T-cell (primary cell): ENCODE data around the gene DAPK2. TPM values are rescaled to one million over a fixed set of nuclear protein-coding genes. Genes with fewer than 3 reads are reported as not detected.

ENCODE experiments used
- ATAC-seq, 4 experiments: fragments of 200-7000 bp in 3 of 4; fragments of 150-1000 bp in 1 of 4; cut with Tn5 transposase; replicated peaks in 1 of 4; 1 replicate in 3 of 4; 2 replicates in 1 of 4; pipeline ENCODE4 v1.10.0; 2021; ENCODE audit warnings: moderate library complexity in 3 of 4, mild to moderate bottlenecking in 2 of 4, moderate number of reproducible peaks in 1 of 4
- CTCF ChIA-PET, 2 donors: fragments of 300-600 bp; sonication (Branson Sonifier 250); formaldehyde crosslinking; loops; one replicate each; lab custom pipeline; 2022; ENCODE audit warnings: antibody characterized with exemption in 2 of 2; lab: Charles Lee
- POLR2A ChIA-PET, 2 donors: fragments of 300-600 bp; sonication (Branson Sonifier 250); formaldehyde crosslinking; loops; one replicate each; lab custom pipeline; 2022; ENCODE audit warnings: antibody characterized with exemption in 2 of 2; lab: Charles Lee
- DNase-seq, 35 experiments: peaks; one replicate each; pipeline versions ENCODE4 v3.0.0 to v3.0.0-alpha.2; 2013 to 2023
- H3K27ac ChIP-seq: one replicate; pipeline ENCODE4 v1.5.1; 2013; ENCODE audit warnings: low read length
- H3K27me3 ChIP-seq, 2 experiments: replicated peaks in 1 of 2; 1 replicate in 1 of 2; 2 replicates in 1 of 2; pipeline versions ENCODE4 v1.6.1 to v1.7.0; 2013; ENCODE audit warnings: low read length in 1 of 2, mixed read lengths in 1 of 2; ENCODE audit not compliant: control insufficient read depth in 2 of 2, insufficient read depth in 2 of 2; ENCODE audit errors: extremely low read depth in 1 of 2
- H3K36me3 ChIP-seq, 2 donors: 1 replicate in 1 of 2; 2 replicates in 1 of 2; pipeline versions ENCODE4 v1.6.1 to v1.7.0; 2013; ENCODE audit warnings: low read length in 1 of 2; ENCODE audit not compliant: control insufficient read depth in 2 of 2, insufficient read depth in 1 of 2; ENCODE audit errors: extremely low read depth in 1 of 2
- H3K4me1 ChIP-seq, 2 experiments: 1 replicate in 1 of 2; 2 replicates in 1 of 2; pipeline versions ENCODE4 v1.6.1 to v1.7.0; 2013; ENCODE audit warnings: low read length in 2 of 2, mixed read lengths in 1 of 2; ENCODE audit not compliant: insufficient read depth in 2 of 2, control insufficient read depth in 1 of 2; ENCODE audit errors: extremely low read depth in 1 of 2
- H3K4me3 ChIP-seq, 2 donors: 1 replicate in 1 of 2; 2 replicates in 1 of 2; pipeline versions ENCODE4 v1.5.1 to v1.7.0; 2013; ENCODE audit warnings: mild to moderate bottlenecking in 2 of 2, low read length in 1 of 2, moderate library complexity in 1 of 2; ENCODE audit not compliant: control insufficient read depth in 1 of 2; ENCODE audit errors: extremely low read depth in 1 of 2
- H3K9me3 ChIP-seq: 2 replicates; pipeline ENCODE4 v1.7.0; 2013
- H3K27ac Mint-ChIP-seq, 2 donors: one replicate each; pipeline ENCODE4 v1.8.0; 2020 to 2021; ENCODE audit warnings: mild to moderate bottlenecking in 2 of 2, mixed read lengths in 2 of 2
- H3K27me3 Mint-ChIP-seq, 2 donors: one replicate each; pipeline ENCODE4 v1.8.0; 2021 to 2022; ENCODE audit warnings: mixed read lengths in 2 of 2
- H3K36me3 Mint-ChIP-seq: one replicate; pipeline ENCODE4 v1.8.0; 2021; ENCODE audit warnings: mixed read lengths
- H3K4me1 Mint-ChIP-seq, 3 donors: one replicate each; pipeline ENCODE4 v1.8.0; 2020 to 2022; ENCODE audit warnings: mixed read lengths in 3 of 3, mild to moderate bottlenecking in 1 of 3
- H3K4me3 Mint-ChIP-seq, 3 donors: one replicate each; pipeline ENCODE4 v1.8.0; 2020 to 2022; ENCODE audit warnings: mild to moderate bottlenecking in 3 of 3, mixed read lengths in 3 of 3, moderate library complexity in 3 of 3
- H3K9me3 Mint-ChIP-seq, 3 donors: one replicate each; pipeline ENCODE4 v1.8.0; 2020 to 2022; ENCODE audit warnings: mixed read lengths in 3 of 3
- whole genome bisulfite sequencing: methylation state at CpG from one replicate; pipeline ENCODE4 v1.1.5; 2013; ENCODE audit warnings: missing lambda C conversion rate; ENCODE audit not compliant: insufficient coverage; 5-methylcytosine and 5-hydroxymethylcytosine counted together
- total RNA-seq, 35 experiments: library from RNA in 6 of 35; stranded (reverse) in 6 of 35; fragments of 120-200 nt in 1 of 35; gene quantifications; one replicate each; pipeline versions ENCODE4 v1.2.1 to v1.2.4 and lab custom pipeline; 2013 to 2026

Gene DAPK2
- total RNA-seq, 5 donors from 2014 or later (not counting 1 experiment from before 2014, with no cell fraction given): 0.78 to 23.5 (median 6.1) TPM

DNA sequence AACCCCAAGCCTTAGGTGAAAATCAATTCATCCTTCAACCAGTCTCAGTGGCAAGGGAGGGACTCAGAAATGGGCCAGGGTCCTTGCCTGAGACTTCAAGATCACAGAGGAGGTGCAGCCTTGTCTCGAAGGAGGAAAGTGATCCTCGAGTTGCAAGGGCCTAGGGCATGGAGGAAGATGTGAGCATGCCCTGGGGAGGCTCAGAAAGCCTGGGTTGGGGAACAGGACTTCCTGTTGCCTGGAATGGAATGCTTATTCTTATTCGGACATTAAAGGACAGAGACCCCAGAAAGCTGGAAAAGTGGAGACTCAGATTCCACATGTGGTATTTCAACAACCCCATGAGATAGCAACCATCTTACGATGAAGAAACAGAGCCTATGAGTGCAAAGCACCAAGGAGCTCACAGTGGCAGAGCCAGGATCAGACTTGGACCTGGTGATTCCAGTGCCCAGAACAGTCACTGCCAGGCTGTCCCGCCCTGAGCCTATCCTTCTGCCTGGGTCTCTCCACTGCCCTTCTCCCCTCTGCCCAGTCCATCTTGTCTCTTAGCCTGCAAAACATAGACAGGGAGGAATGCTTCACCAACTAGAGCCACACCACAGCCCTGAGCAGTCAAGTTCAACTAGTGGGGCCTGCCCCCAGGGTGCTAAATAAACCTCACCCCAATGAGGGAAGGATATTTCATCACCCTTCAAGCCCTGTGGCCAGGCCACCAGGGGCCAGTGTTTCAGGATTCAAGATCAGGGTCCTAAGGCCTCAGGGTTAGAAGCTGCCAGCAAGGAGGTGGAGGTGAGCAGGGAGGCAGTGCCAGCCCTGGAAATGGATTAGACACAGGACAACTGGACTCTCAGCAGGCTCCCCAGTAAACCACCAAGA, 21.9 kb downstream of the DAPK2 start:
- Histone ChIP-seq H3K9me3 (no peaks in the 10 kb centered on the region), H3K4me3 (no peak overlapping the region), H3K27me3 (no peaks in the 10 kb centered on the region), H3K36me3 (no peaks in the 10 kb centered on the region), H3K27ac (no peak overlapping the region), H3K4me1 (peaks cover 0 to 5% of the 10 kb centered on the region in 2 experiments)
- POLR2A ChIA-PET: no interaction called here
- CTCF ChIA-PET: no interaction called here
- Mint-ChIP-seq H3K27me3 (no peaks in the 10 kb centered on the region), H3K36me3 (peaks cover 9% of the 10 kb centered on the region), H3K4me1 (peaks cover 3 to 8% (median 4%) of the 10 kb centered on the region in 3 donors), H3K27ac (no peak overlapping the region), H3K9me3 (no peaks in the 10 kb centered on the region), H3K4me3 (no peak overlapping the region)
- DNase-seq (no peak), ATAC-seq (no peak)
- 76% methylated on average over 4 of the region's 5 CpGs for WGBS

DNA sequence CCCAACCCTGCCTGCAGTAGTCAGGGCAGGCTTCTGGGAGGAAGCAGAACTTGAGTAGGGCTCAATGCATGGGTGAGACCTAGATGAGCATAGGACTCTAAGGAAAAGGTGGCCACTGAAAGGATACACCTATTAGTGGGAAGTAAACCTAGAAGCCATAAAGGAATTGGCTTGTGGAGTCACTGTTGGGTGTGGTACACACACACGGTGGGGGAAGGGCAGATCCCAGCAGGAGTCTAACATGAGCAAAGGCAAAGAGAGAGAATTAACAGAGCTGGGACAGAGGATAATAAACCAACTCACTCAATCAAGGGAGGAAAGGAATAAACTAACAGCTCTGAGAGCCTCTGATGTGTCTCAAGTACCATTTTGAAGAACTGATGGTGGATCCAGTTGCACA, 23.1 kb downstream of the DAPK2 start:
- no peak overlapping the region for H3K4me3 Mint-ChIP-seq

DNA sequence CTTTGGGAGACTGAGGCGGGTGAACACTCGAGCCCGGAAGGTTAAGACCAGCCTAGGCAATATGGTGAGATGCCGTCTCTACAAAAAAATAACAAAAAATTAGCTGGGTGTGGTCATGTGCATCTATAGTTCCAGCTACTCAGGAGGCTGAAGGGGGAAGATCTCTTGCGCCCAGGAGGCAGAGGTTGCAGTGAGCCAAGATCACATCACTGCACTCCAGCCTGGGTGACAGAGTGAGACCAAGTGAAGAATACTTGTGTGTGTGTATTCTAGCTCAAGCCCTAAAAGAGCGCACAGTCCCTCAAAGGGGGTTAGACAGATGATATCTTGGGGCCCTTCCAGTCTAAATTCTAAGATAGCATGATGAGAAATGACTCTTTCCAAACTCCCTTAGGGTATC, 23.7 kb downstream of the DAPK2 start:
- CTCF ChIA-PET: no interaction called here
- no peaks in the 10 kb centered on the region for H3K27me3 ChIP-seq
- POLR2A ChIA-PET: no interaction called here

More for the DNA sequence above, 23.1 kb downstream of the DAPK2 start:
- Histone ChIP-seq H3K9me3 (no peaks in the 10 kb centered on the region), H3K27ac (no peak overlapping the region), H3K4me1 (no peaks in the 10 kb centered on the region), H3K27me3 (no peaks in the 10 kb centered on the region), H3K4me3 (no peak overlapping the region), H3K36me3 (no peaks in the 10 kb centered on the region)
- POLR2A ChIA-PET: no interaction called here
- CTCF ChIA-PET: no interaction called here
- no peak for ATAC-seq
- Mint-ChIP-seq H3K36me3 (peaks cover 9% of the 10 kb centered on the region), H3K9me3 (no peaks in the 10 kb centered on the region), H3K27ac (no peak overlapping the region), H3K4me1 (peaks cover 0 to 5% (median 0%) of the 10 kb centered on the region in 3 donors), H3K27me3 (no peaks in the 10 kb centered on the region)
- WGBS: no CpG with 5 or more reads among the region's 1 CpG
- DNase-seq: no peak

DNA sequence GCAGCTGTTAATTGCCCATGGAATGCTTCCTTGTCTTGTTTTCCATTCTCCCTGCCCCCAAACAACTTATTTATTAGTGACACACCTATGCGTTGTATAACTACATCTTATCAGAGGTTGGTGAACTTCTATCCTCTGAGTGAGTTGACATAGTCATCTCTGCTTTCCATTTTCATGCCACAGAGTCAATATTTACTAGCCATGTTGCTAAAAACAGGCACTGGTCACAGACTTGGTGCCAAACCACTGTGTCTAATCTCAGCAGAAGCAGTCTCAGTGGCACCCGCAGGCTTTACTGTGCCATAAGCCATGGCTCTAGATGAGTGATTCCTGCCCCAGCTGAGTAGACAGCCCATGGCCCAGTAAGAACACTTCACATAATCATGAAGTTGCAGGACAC, 26.5 kb downstream of the DAPK2 start:
- ATAC-seq: no peak
- no peak for DNase-seq
- CTCF ChIA-PET: no interaction called here

More for the DNA sequence above, 23.7 kb downstream of the DAPK2 start:
- Mint-ChIP-seq H3K4me3 (no peak overlapping the region), H3K9me3 (no peaks in the 10 kb centered on the region), H3K27ac (no peak overlapping the region), H3K36me3 (peaks cover 9% of the 10 kb centered on the region), H3K4me1 (peaks cover 0 to 4% (median 0%) of the 10 kb centered on the region in 3 donors), H3K27me3 (no peaks in the 10 kb centered on the region)
- WGBS: 100% methylated on average over 1 of the region's 6 CpGs
- ATAC-seq: no peak
- Histone ChIP-seq H3K27ac (no peak overlapping the region), H3K9me3 (no peaks in the 10 kb centered on the region), H3K4me3 (no peak overlapping the region), H3K4me1 (no peaks in the 10 kb centered on the region), H3K36me3 (no peaks in the 10 kb centered on the region)
- DNase-seq: no peak

DNA sequence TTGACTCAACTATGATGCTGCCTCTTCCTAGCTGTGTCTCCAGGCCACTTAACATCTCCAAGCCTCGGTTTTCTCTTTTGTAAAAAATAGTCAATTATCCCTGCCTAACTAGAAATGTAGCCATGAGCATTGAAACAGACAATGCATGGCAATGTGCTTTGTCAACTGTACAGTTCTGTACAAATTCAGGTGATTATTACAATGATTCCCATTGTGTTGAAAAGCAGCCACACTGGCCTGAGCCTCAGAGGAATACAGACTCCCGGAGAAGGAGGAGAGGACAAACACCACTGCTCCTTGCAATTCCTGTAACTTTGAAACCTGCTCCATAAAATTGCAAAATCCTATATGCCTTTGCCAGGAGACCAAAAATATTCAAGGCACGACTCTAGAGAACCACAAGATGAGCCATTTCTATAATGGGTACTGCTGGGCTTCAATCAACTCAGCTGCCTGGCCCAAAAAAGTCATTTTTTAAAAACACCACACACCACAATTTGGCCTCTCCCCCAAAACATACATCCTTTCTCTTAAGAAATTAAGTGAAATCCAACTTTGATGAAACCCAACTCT, 28.6 kb downstream of the DAPK2 start:
- peaks cover 0 to 4% of the 10 kb centered on the region in 2 experiments for H3K4me1 ChIP-seq
- Mint-ChIP-seq H3K27ac (no peak overlapping the region), H3K9me3 (no peaks in the 10 kb centered on the region), H3K4me3 (no peak overlapping the region), H3K4me1 (peaks cover 0 to 23% (median 4%) of the 10 kb centered on the region in 3 donors), H3K36me3 (peaks cover 11% of the 10 kb centered on the region), H3K27me3 (no peaks in the 10 kb centered on the region)
- ATAC-seq (no peak), DNase-seq (no peak)
- H3K9me3 ChIP-seq: no peaks in the 10 kb centered on the region
- ChIA-PET POLR2A (no interaction called here), CTCF (interaction anchor here in 1 of 2 donors (0.8 kb wide), 1 partner anchor 189 kb away, joined by 3 read pairs; no protein-coding TSS in a partner anchor)
- WGBS: 60% methylated on average over 2 of the region's 3 CpGs
- no peaks in the 10 kb centered on the region for H3K36me3 ChIP-seq
- H3K27ac ChIP-seq: no peak overlapping the region
- H3K27me3 ChIP-seq: peaks cover 0 to 2% of the 10 kb centered on the region in 2 experiments
- no peak overlapping the region for H3K4me3 ChIP-seq

More for the DNA sequence above, 26.5 kb downstream of the DAPK2 start:
- 100% methylated on average over 2 of the region's 2 CpGs for WGBS
- no peaks in the 10 kb centered on the region for H3K27me3 Mint-ChIP-seq
- POLR2A ChIA-PET: no interaction called here
- no peaks in the 10 kb centered on the region for H3K36me3 ChIP-seq
- H3K9me3 ChIP-seq: no peaks in the 10 kb centered on the region
- no peak overlapping the region for H3K4me3 Mint-ChIP-seq
- no peak overlapping the region for H3K27ac ChIP-seq
- H3K27ac Mint-ChIP-seq: no peak overlapping the region
- peaks cover 0 to 6% (median 0%) of the 10 kb centered on the region in 3 donors for H3K4me1 Mint-ChIP-seq
- no peak overlapping the region for H3K4me3 ChIP-seq
- H3K36me3 Mint-ChIP-seq: peaks cover 13% of the 10 kb centered on the region
- H3K9me3 Mint-ChIP-seq: no peaks in the 10 kb centered on the region
- H3K4me1 ChIP-seq: no peaks in the 10 kb centered on the region
- peaks cover 0 to 2% of the 10 kb centered on the region in 2 experiments for H3K27me3 ChIP-seq

DNA sequence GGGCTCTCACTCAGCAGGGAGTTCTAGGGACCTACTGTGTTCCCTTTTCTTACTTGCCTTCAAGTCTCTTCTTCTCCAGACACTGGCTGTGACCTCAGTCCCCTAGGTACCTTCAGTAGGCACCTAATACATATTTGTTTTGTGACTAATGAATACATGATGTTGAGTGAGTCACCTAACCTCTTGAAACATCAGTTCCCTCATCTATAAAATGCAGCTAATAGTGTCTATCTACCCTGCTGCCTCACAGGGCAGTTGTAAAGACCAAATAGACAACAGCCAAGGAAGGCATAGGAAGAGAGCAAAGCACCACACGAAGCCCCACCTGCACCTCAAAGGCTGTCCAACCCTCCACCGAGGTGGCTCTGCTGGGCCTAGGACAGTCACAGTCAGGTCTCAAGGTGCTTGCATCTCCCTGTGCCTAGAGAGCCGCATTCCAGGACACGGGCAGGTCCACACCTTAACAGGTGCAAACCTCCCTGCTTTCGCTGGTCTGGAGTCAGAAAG, 29.1 kb downstream of the DAPK2 start:
- Mint-ChIP-seq H3K9me3 (no peaks in the 10 kb centered on the region), H3K4me3 (no peak overlapping the region), H3K27me3 (no peaks in the 10 kb centered on the region), H3K4me1 (peaks cover under 1 to 28% (median 6%) of the 10 kb centered on the region in 3 donors), H3K27ac (no peak overlapping the region), H3K36me3 (peaks cover 11% of the 10 kb centered on the region)
- DNase-seq: no peak
- ATAC-seq: no peak
- Histone ChIP-seq H3K9me3 (no peaks in the 10 kb centered on the region), H3K4me1 (peaks cover 0 to 4% of the 10 kb centered on the region in 2 experiments), H3K36me3 (no peaks in the 10 kb centered on the region), H3K27ac (no peak overlapping the region), H3K4me3 (no peak overlapping the region), H3K27me3 (peaks cover 0 to 2% of the 10 kb centered on the region in 2 experiments)
- CTCF ChIA-PET: interaction anchor here in 1 of 2 donors (0.8 kb wide), 1 partner anchor 189 kb away, joined by 3 read pairs; no protein-coding TSS in a partner anchor
- WGBS: 95% methylated on average over 5 of the region's 5 CpGs
- POLR2A ChIA-PET: no interaction called here
